Endothelial cell of umbilical vein (primary cell): ENCODE data around the gene OAS3. TPM values are rescaled to one million over a fixed set of nuclear protein-coding genes. Genes with fewer than 3 reads are reported as not detected.

ENCODE experiments used
- BruUV-seq: library from RNA; stranded (reverse); fragments of 400-500 nt; replicated peaks from 2 replicates; lab custom pipeline; 2021; lab: Mats Ljungman, UMichigan
- CTCF ChIA-PET: fragments of 300-600, 350-600 bp; sonication (Branson Sonifier 250); formaldehyde crosslinking; loops from one replicate; lab custom pipeline; 2021; ENCODE audit warnings: antibody characterized with exemption, inconsistent platforms; lab: Charles Lee
- POLR2A ChIA-PET: fragments of 300-600, 350-600 bp; sonication (Branson Sonifier 250); formaldehyde crosslinking; loops from one replicate; lab custom pipeline; 2021; ENCODE audit warnings: antibody characterized with exemption, inconsistent platforms; lab: Charles Lee
- DNase-seq: peaks from one replicate; pipeline ENCODE4 v3.0.0-alpha.2; 2011; ENCODE audit warnings: low read depth, low spot score
- FAIRE-seq: peaks from 2 replicates; lab custom pipeline; 2011; peaks lifted over from hg19 to GRCh38; lab: Jason Lieb, UNC
- H2AFZ ChIP-seq: 2 replicates; pipeline ENCODE4 v1.6.0; 2012; ENCODE audit warnings: low read depth, low read length, control low read depth, inconsistent platforms
- H3K27ac ChIP-seq: 2 replicates; pipeline ENCODE4 v1.5.1; 2011; ENCODE audit warnings: low read depth, mild to moderate bottlenecking, control low read depth, low read length, moderate library complexity; ENCODE audit not compliant: insufficient read depth
- H3K27me3 ChIP-seq, 2 experiments: 2 replicates each; pipeline versions ENCODE4 v1.6.0 to v1.6.1; 2011; ENCODE audit warnings: low read length in 2 of 2, mixed read lengths in 1 of 2; ENCODE audit not compliant: control insufficient read depth in 2 of 2, insufficient read depth in 2 of 2
- H3K36me3 ChIP-seq, 2 experiments: 2 replicates in 1 of 2; 3 replicates in 1 of 2; pipeline ENCODE4 v1.5.1; 2011; ENCODE audit warnings: low read length in 2 of 2, mild to moderate bottlenecking in 1 of 2, moderate library complexity in 1 of 2; ENCODE audit not compliant: control insufficient read depth in 2 of 2, insufficient read depth in 2 of 2; ENCODE audit errors: extremely low read depth in 1 of 2
- H3K4me1 ChIP-seq: 3 replicates; pipeline ENCODE4 v1.5.1; 2011; ENCODE audit warnings: mild to moderate bottlenecking, low read length; ENCODE audit not compliant: control insufficient read depth, insufficient read depth; ENCODE audit errors: extremely low read depth
- H3K4me2 ChIP-seq: 2 replicates; pipeline ENCODE4 v1.6.1; 2011; ENCODE audit warnings: low read length, control low read depth, mixed read lengths; ENCODE audit not compliant: insufficient read depth
- H3K4me3 ChIP-seq, 3 experiments: fragments of 200-600 bp in 1 of 3; sonication (generic), shearing (Covaris generic) in 1 of 3; replicated peaks in 1 of 3; 2 replicates each; pipeline ENCODE4 v1.5.1; 2011 to 2016; ENCODE audit warnings: control low read depth in 3 of 3, low read length in 3 of 3, mild to moderate bottlenecking in 2 of 3, inconsistent platforms in 1 of 3, low read depth in 1 of 3, moderate library complexity in 1 of 3; ENCODE audit not compliant: insufficient read depth in 1 of 3
- H3K79me2 ChIP-seq: 2 replicates; pipeline ENCODE4 v1.6.0; 2012; ENCODE audit warnings: low read length, inconsistent platforms; ENCODE audit not compliant: control insufficient read depth, insufficient read depth
- H3K9ac ChIP-seq: replicated peaks from 2 replicates; pipeline ENCODE3; 2011; ENCODE audit warnings: low read length, control low read depth; ENCODE audit not compliant: insufficient read depth; ENCODE audit errors: extremely low read depth
- H3K9me1 ChIP-seq: replicated peaks from 3 replicates; pipeline ENCODE4 v1.6.0; 2011; ENCODE audit warnings: mild to moderate bottlenecking, low read length; ENCODE audit not compliant: control insufficient read depth, insufficient read depth; ENCODE audit errors: extremely low read depth
- H3K9me3 ChIP-seq: replicated peaks from 2 replicates; pipeline ENCODE4 v1.5.1; 2012; ENCODE audit warnings: low read length, inconsistent platforms; ENCODE audit not compliant: control insufficient read depth, insufficient read depth
- H4K20me1 ChIP-seq: replicated peaks from 2 replicates; pipeline ENCODE3; 2011; ENCODE audit warnings: mild to moderate bottlenecking, low read length; ENCODE audit not compliant: control insufficient read depth, insufficient read depth; ENCODE audit errors: extremely low read depth
- CTCF ChIP-seq, 2 donors: IDR thresholded peaks; 1 replicate in 1 of 2; 2 replicates in 1 of 2; pipeline ENCODE4 v1.5.1; 2011; ENCODE audit warnings: low read length in 2 of 2, mild to moderate bottlenecking in 2 of 2, moderate library complexity in 2 of 2, control low read depth in 1 of 2, inconsistent platforms in 1 of 2, low read depth in 1 of 2; ENCODE audit not compliant: insufficient read depth in 1 of 2; ENCODE audit errors: extremely low read depth in 1 of 2
- EZH2 ChIP-seq: IDR thresholded peaks from 2 replicates; pipeline ENCODE4 v1.6.1; 2012; ENCODE audit warnings: borderline replicate concordance, low read depth, mild to moderate bottlenecking, moderate library complexity, low read length, inconsistent platforms; ENCODE audit not compliant: severe bottlenecking
- FOS ChIP-seq: IDR thresholded peaks from 2 replicates; pipeline ENCODE4 v1.6.1; 2011; ENCODE audit warnings: mild to moderate bottlenecking, low read length, moderate library complexity, borderline replicate concordance; ENCODE audit not compliant: insufficient read depth
- GATA2 ChIP-seq: IDR thresholded peaks from 2 replicates; pipeline ENCODE4 v1.7.0; 2011; ENCODE audit warnings: low read depth, mild to moderate bottlenecking, moderate library complexity, mixed read lengths, low read length; ENCODE audit not compliant: insufficient read length, insufficient read depth
- JUN ChIP-seq: IDR thresholded peaks from 2 replicates; pipeline ENCODE4 v1.6.1; 2011; ENCODE audit warnings: borderline replicate concordance, low read depth; ENCODE audit not compliant: insufficient read length, insufficient read depth
- MAX ChIP-seq: IDR thresholded peaks from 2 replicates; pipeline ENCODE4 v1.6.1; 2011; ENCODE audit not compliant: insufficient read depth, insufficient read length
- MYC ChIP-seq: IDR thresholded peaks from one replicate; pipeline ENCODE4 v1.6.1; 2011; ENCODE audit warnings: mild to moderate bottlenecking, low read depth, low read length
- POLR2A ChIP-seq: IDR thresholded peaks from 2 replicates; pipeline ENCODE4 v1.6.1; 2012; ENCODE audit warnings: low read depth, mild to moderate bottlenecking, control low read depth, low read length
- POLR2AphosphoS5 ChIP-seq: IDR thresholded peaks from 2 replicates; pipeline ENCODE4 v1.6.1; 2012; ENCODE audit warnings: low read depth, mild to moderate bottlenecking, control low read depth, low read length, moderate library complexity; ENCODE audit not compliant: insufficient read depth
- dilution Hi-C: fragments of 300-500 bp; cut with MboI; formaldehyde crosslinking; loops from one replicate; pipeline ENCODE4 v1.15.0; 2019; ENCODE audit warnings: low sequenced_read_pairs; ENCODE audit not compliant: extremely low pct_ligation_motif_present
- intact Hi-C: fragments of 100-400 bp; cut with micrococcal nuclease; formaldehyde crosslinking; loops from one replicate; pipeline ENCODE4 v1.10.0; 2022
- polyA plus RNA-seq, 4 experiments: library from polyadenylated mRNA; depleted of rRNA in 3 of 4; stranded (reverse) in 3 of 4; unstranded in 1 of 4; fragments of >200 nt; gene quantifications; 2 replicates each; pipeline versions ENCODE4 v1.2.1 to v1.2.3, GENCODE V29; 2011 to 2012; ENCODE audit warnings: missing spikeins in 1 of 4
- total RNA-seq: library from RNA; stranded (reverse); gene quantifications from 2 replicates; pipeline ENCODE4 v1.2.3, GENCODE V29; 2021

OAS3 gene
- total and polyA plus RNA-seq, 2 donors (not counting 3 experiments of a cell fraction or from before 2014, with no cell fraction given): 13.1 to 19.8 TPM

DNA sequence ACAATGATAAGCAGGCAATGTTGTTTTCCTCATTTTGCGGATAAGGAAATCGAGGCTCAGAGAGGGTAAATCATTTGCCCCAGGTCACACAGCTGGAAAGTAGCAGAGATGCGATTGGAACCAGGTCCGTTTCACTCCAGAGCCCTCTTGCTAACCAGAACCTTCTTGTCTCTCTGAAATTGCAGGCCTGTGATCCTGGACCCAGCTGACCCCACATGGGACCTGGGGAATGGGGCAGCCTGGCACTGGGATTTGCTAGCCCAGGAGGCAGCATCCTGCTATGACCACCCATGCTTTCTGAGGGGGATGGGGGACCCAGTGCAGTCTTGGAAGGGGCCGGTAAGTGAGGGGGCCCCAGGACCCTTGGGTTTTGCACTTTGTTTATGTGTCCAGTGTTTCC is 9.5 kb downstream of the OAS3 start:
- Histone ChIP-seq H3K4me3 (no peak overlapping the region), H3K36me3 (no peaks in the 10 kb centered on the region), H3K9ac (no peak overlapping the region), H3K9me3 (no peaks in the 10 kb centered on the region), H4K20me1 (no peaks in the 10 kb centered on the region), H3K4me1 (no peaks in the 10 kb centered on the region), H3K27ac (no peak overlapping the region), H2AFZ (no peak overlapping the region), H3K9me1 (no peaks in the 10 kb centered on the region), H3K79me2 (no peaks in the 10 kb centered on the region), H3K4me2 (no peak overlapping the region), H3K27me3 (no peaks in the 10 kb centered on the region)
- FAIRE-seq (no peak), DNase-seq (no peak)
- dilution Hi-C loops (no loop called here), intact Hi-C loops (no loop called here)
- CTCF ChIA-PET: no interaction called here
- TF ChIP-seq POLR2A: no peak
- TF ChIP-seq GATA2: no peak
- TF ChIP-seq EZH2: no peak
- TF ChIP-seq FOS: no peak
- BruUV-seq: no TSS peak
- POLR2A ChIA-PET: no interaction called here

GRCh38 chr12:112948806-112949205 is 10.5 kb downstream of the OAS3 start:
- no peak for DNase-seq
- no peaks in the 10 kb centered on the region for H3K9me3 ChIP-seq
- H3K9ac ChIP-seq: no peak overlapping the region
- no peaks in the 10 kb centered on the region for H3K9me1 ChIP-seq
- TF ChIP-seq JUN (no peak), EZH2 (no peak), MAX (no peak), POLR2A (no peak), POLR2AphosphoS5 (no peak), GATA2 (no peak), FOS (no peak), MYC (no peak), CTCF (IDR thresholded peaks at IDR 0.05; ENCODE audit: extremely low read depth in 1 of 2, insufficient read depth in 1 of 2, low read depth in 1 of 2, low read length in 2 of 2) (no peak)
- H3K79me2 ChIP-seq: no peaks in the 10 kb centered on the region
- H3K27me3 ChIP-seq: no peaks in the 10 kb centered on the region
- POLR2A ChIA-PET: no interaction called here
- no peak for FAIRE-seq
- dilution Hi-C loops: no loop called here
- no peaks in the 10 kb centered on the region for H4K20me1 ChIP-seq
- no peak overlapping the region for H2AFZ ChIP-seq
- H3K4me3 ChIP-seq: no peak overlapping the region
- CTCF ChIA-PET: interaction anchor here (1.5 kb wide), 2 partner anchors 10 to 44 kb away, joined by 4 read pairs; partner anchors contain the start of gene OAS3
- H3K4me2 ChIP-seq: no peak overlapping the region
- H3K27ac ChIP-seq: no peak overlapping the region
- H3K36me3 ChIP-seq: no peaks in the 10 kb centered on the region
- intact Hi-C loops: no loop called here
- BruUV-seq: no TSS peak
- no peaks in the 10 kb centered on the region for H3K4me1 ChIP-seq
